ENCODE results near the gene AP1G2.

- no peak for TF ChIP-seq CTCF (conservative IDR thresholded peaks at IDR 0.05; ENCODE audit: low read depth, low read length)
- no peak for TF ChIP-seq USF2 (IDR thresholded peaks at IDR 0.05; ENCODE audit: low read depth, low read length)
- TF ChIP-seq SMC3 (IDR thresholded peaks at IDR 0.05; ENCODE audit: low read depth, low read length): no peak
- no peak for TF ChIP-seq MXI1 (IDR thresholded peaks at IDR 0.05; ENCODE audit: borderline replicate concordance, low read depth, low read length)
- TF ChIP-seq POLR2A (IDR thresholded peaks at IDR 0.05; ENCODE audit: low read depth, low read length): no peak
- no peak for TF ChIP-seq BHLHE40 (IDR thresholded peaks at IDR 0.05; ENCODE audit: low read depth, low read length)
Observed at GRCh38 chr14:23524954-23525353, 42.6 kb downstream of the AP1G2 start.

All from IMR-90 (cell line).